Gastroesophageal sphincter (tissue), 4 donors: Measurements from ENCODE around the gene ZNF417. TPM values are rescaled to one million over a fixed set of nuclear protein-coding genes. Genes with fewer than 3 reads are reported as not detected.
"Not testable (repeated sequence)": the region's sequence is repeated elsewhere in the genome, so short reads cannot be mapped to it uniquely, and the experiment has no call there.

Experiments used
- ATAC-seq: fragments of 150-250 bp; one replicate; pipeline ENCODE4 v1.9.1; 2016; ENCODE audit warnings: mild to moderate bottlenecking, moderate library complexity
- H3K27ac ChIP-seq, 4 donors: fragments of 200-600 bp; sonication (generic) in 3 of 4; 1 replicate in 3 of 4; 2 replicates in 1 of 4; pipeline ENCODE4 v1.5.1; 2016 to 2019
- H3K27me3 ChIP-seq: fragments of 200-600 bp; sonication (generic); one replicate; pipeline ENCODE4 v1.5.1; 2019
- H3K36me3 ChIP-seq, 2 donors: fragments of 200-600 bp; sonication (generic); one replicate each; pipeline ENCODE4 v1.5.1; 2019; ENCODE audit warnings: control low read depth in 1 of 2
- H3K4me1 ChIP-seq, 3 donors: fragments of 200-600 bp; sonication (generic); 1 replicate in 2 of 3; 2 replicates in 1 of 3; pipeline ENCODE4 v1.5.1; 2016 to 2019; ENCODE audit warnings: control low read depth in 2 of 3
- H3K4me3 ChIP-seq, 2 donors: fragments of 200-600 bp; sonication (generic); one replicate each; pipeline ENCODE4 v1.5.1; 2019; ENCODE audit warnings: mild to moderate bottlenecking in 1 of 2, moderate library complexity in 1 of 2
- H3K9me3 ChIP-seq, 3 donors: fragments of 200-600 bp; sonication (generic); one replicate each; pipeline ENCODE4 v1.5.1; 2017 to 2019; ENCODE audit warnings: control low read depth in 2 of 3
- CTCF ChIP-seq, 4 experiments: fragments of 200-600 bp in 2 of 4; fragments of 450-650 bp in 2 of 4; sonication (generic) in 1 of 4; IDR thresholded peaks; one replicate each; pipeline ENCODE4 v1.5.1; 2017 to 2019; ENCODE audit warnings: antibody characterized with exemption in 4 of 4, mild to moderate bottlenecking in 2 of 4, moderate library complexity in 2 of 4
- EP300 ChIP-seq: sonication (generic); formaldehyde crosslinking; IDR thresholded peaks from one replicate; pipeline ENCODE4 v1.6.1; 2017; ENCODE audit warnings: antibody characterized with exemption, mild to moderate bottlenecking
- POLR2A ChIP-seq, 2 donors: fragments of 450-650 bp; IDR thresholded peaks; one replicate each; pipeline ENCODE4 v1.6.1; 2017; ENCODE audit warnings: antibody characterized with exemption in 2 of 2, mild to moderate bottlenecking in 2 of 2, moderate library complexity in 1 of 2
- POLR2AphosphoS5 ChIP-seq: sonication (generic); formaldehyde crosslinking; IDR thresholded peaks from one replicate; pipeline ENCODE4 v1.6.1; 2017; ENCODE audit warnings: antibody characterized with exemption
- WGBS, 2 donors: methylation state at CpG; one replicate each; pipeline ENCODE4 v1.1.5; 2018; ENCODE audit warnings: low coverage in 1 of 2; 5-methylcytosine and 5-hydroxymethylcytosine counted together
- total RNA-seq, 4 donors: library from RNA; depleted of rRNA; stranded (reverse); fragments of >200 nt; gene quantifications; one replicate each; pipeline ENCODE4 v1.1.0, GENCODE V29; 2016

ZNF417 gene
- total RNA-seq, 4 donors from 2014 or later: 13.9 to 29.3 (median 16.0) TPM

- Histone ChIP-seq H3K27me3 (no peaks in the 10 kb centered on the region), H3K27ac (no peak overlapping the region), H3K36me3 (peaks cover 0 to 61% of the 10 kb centered on the region in 2 donors), H3K4me1 (peaks cover 0 to 9% (median 0%) of the 10 kb centered on the region in 3 donors), H3K9me3 (peaks cover 0 to 74% (median 0%) of the 10 kb centered on the region in 3 donors), H3K4me3 (no peak overlapping the region)
- ATAC-seq: no peak
- TF ChIP-seq POLR2A (IDR thresholded peaks at IDR 0.05) (no peak), POLR2AphosphoS5 (no peak), EP300 (no peak)
- WGBS, 2 donors: 93 to 100% methylated on average over 1 to 3 of the region's 3 CpGs
Measured at GRCh38 chr19:57907394-57907793, 9.0 kb downstream of the ZNF417 start.

DNA sequence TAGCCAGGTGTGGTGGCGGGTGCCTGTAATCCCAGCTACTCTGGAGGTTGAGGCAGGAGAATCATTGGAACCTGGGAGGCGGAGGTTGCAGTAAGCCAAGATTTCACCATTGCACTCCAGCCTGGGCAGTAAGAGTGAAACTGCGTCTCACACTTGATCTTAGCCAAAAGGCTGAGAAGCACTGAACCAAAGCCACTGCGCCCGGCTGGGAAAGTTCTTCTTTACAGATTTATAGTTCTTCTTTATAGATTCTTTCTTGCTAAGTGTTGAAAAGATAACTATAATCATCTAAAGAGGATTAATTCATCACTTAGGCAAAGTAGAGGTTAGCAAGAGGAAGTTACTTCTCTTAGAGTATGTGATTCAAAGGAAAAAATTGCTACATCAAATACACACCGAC lies 11.1 kb downstream of the ZNF417 start:
- Histone ChIP-seq H3K4me3 (no peak overlapping the region), H3K27me3 (no peaks in the 10 kb centered on the region), H3K27ac (no peak overlapping the region), H3K4me1 (peaks cover 0 to 9% (median 0%) of the 10 kb centered on the region in 3 donors), H3K9me3 (peaks cover 0 to 54% (median 0%) of the 10 kb centered on the region in 3 donors), H3K36me3 (peaks cover 0 to 40% of the 10 kb centered on the region in 2 donors)
- ATAC-seq: no peak
- WGBS, 2 donors: 85 to 87% methylated on average over 5 to 6 of the region's 6 CpGs
- TF ChIP-seq CTCF (IDR thresholded peaks at IDR 0.05) (no peak), POLR2AphosphoS5 (no peak), EP300 (no peak), POLR2A (IDR thresholded peaks at IDR 0.05) (no peak)

GRCh38 chr19:57903618-57904184 lies 12.7 kb downstream of the ZNF417 start:
- peaks cover 0 to 45% (median 0%) of the 10 kb centered on the region in 3 donors for H3K9me3 ChIP-seq
- TF ChIP-seq POLR2AphosphoS5 (no peak), POLR2A (IDR thresholded peaks at IDR 0.05) (no peak), EP300 (no peak), CTCF (IDR thresholded peaks at IDR 0.05) (no peak)
- no peaks in the 10 kb centered on the region for H3K27me3 ChIP-seq
- H3K27ac ChIP-seq: no peak overlapping the region
- H3K4me1 ChIP-seq: peaks cover 0 to 9% (median 0%) of the 10 kb centered on the region in 3 donors
- no peak overlapping the region for H3K4me3 ChIP-seq
- peaks cover 0 to 29% of the 10 kb centered on the region in 2 donors for H3K36me3 ChIP-seq
- ATAC-seq: no peak
- 55 to 69% methylated on average over 6 to 7 of the region's 7 CpGs for WGBS, 2 donors

GRCh38 chr19:57900311-57900710 lies 16.1 kb downstream of the ZNF417 start:
- Histone ChIP-seq H3K27me3 (no peaks in the 10 kb centered on the region), H3K4me1 (peaks cover 0 to 9% (median 0%) of the 10 kb centered on the region in 3 donors), H3K36me3 (peaks cover 0 to 11% of the 10 kb centered on the region in 2 donors), H3K4me3 (no peak overlapping the region), H3K9me3 (peaks cover 0 to 28% (median 0%) of the 10 kb centered on the region in 3 donors), H3K27ac (no peak overlapping the region)
- 19 to 33% methylated on average over 4 of the region's 5 CpGs for WGBS, 2 donors
- no peak for TF ChIP-seq POLR2A (IDR thresholded peaks at IDR 0.05)
- TF ChIP-seq EP300: no peak
- no peak for TF ChIP-seq CTCF (IDR thresholded peaks at IDR 0.05)
- no peak for TF ChIP-seq POLR2AphosphoS5
- no peak for ATAC-seq

- not testable (repeated sequence) for H3K27me3 ChIP-seq, H3K4me3 ChIP-seq, ATAC-seq, H3K27ac ChIP-seq, H3K36me3 ChIP-seq
- H3K4me1 ChIP-seq: peaks cover 0 to 21% (median 0%) of the 10 kb centered on the region in 3 donors
- peaks cover 0 to 31% (median 0%) of the 10 kb centered on the region in 3 donors for H3K9me3 ChIP-seq
- 33 to 64% methylated on average over 2 to 3 of the region's 3 CpGs for WGBS, 2 donors
Measured at GRCh38 chr19:57890706-57891105, 25.7 kb downstream of the ZNF417 start.

GRCh38 chr19:57888560-57889231 lies 27.7 kb downstream of the ZNF417 start, which contains the start of gene ZNF814:
ZNF814 (minus strand) TSS chr19:57889037; CDS start chr19:57888802, 235 bp downstream.
- Histone ChIP-seq H3K27ac (peak within 1 kb of the TSS in 3 of 4 donors; percentile 74 to 80 (median 77)), H3K27me3 (no peaks in the 10 kb centered on the region), H3K36me3 (peaks cover 0 to 27% of the 10 kb centered on the region in 2 donors), H3K4me1 (peaks cover 0 to 21% (median 0%) of the 10 kb centered on the region in 3 donors), H3K9me3 (peaks cover 0 to 46% (median 0%) of the 10 kb centered on the region in 3 donors), H3K4me3 (peak within 1 kb of the TSS; percentile 40 to 65)
- ATAC-seq: peak; percentile 92
- WGBS, 2 donors: 0% methylated on average over 1 to 3 of the region's 43 CpGs
- TF ChIP-seq POLR2AphosphoS5 (peak; percentile 13), CTCF (IDR thresholded peaks at IDR 0.05) (peak; percentile 28 to 66 (median 46)), POLR2A (IDR thresholded peaks at IDR 0.05) (no peak), EP300 (no peak)
